ENCODE data around the gene HDGFL3. TPM values are rescaled to one million over a fixed set of nuclear protein-coding genes. Genes with fewer than 3 reads are reported as not detected.

HDGFL3 gene
- total and polyA plus RNA-seq, 2 donors (not counting 1 experiment from before 2014, with no cell fraction given), result 43.1 to 59.1 TPM

DNA sequence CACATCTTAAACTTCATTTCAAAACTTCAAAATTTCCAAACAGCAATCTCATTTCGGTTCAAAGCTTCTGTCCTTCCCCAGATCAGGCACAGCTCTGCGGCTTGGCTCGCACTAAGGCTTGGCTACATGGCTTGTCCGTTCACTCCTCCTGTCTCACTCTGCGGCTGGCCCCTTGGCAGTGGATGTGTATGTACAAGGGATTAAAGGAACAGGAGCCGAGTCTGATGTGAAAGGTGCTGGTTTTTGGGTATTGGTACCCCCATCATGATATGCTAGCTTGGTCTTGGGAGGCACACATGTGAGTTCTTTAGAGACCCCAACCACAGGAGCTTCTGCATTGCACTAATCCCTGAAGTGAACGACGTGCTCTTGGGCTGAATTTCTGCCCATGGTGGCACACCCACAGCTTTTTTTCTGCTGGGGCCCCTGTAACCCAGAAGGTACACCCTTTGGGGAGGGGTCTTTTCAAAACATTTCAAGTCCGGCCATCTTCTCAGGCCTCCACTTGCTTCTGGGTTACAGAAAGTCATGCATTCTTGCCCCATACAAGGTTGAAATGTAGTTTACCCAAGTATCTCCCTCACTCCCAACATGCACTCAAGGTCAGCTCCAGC is 87.5 kb downstream of the HDGFL3 start:
- H3K9me3 ChIP-seq (ENCODE audit: control insufficient read depth, insufficient read depth, low read depth, low read length), result no peaks in the 10 kb centered on the region
- H3K4me1 ChIP-seq (ENCODE audit: control insufficient read depth, extremely low read depth, insufficient read depth, low read length), result no peaks in the 10 kb centered on the region
- H3K27me3 ChIP-seq (ENCODE audit: control insufficient read depth, insufficient read depth, low read length), result no peaks in the 10 kb centered on the region
- H3K4me3 ChIP-seq (replicated peaks in 1 of 4; ENCODE audit: control extremely low read depth in 1 of 4, insufficient read depth in 1 of 4, low read depth in 3 of 4, low read length in 4 of 4), result no peak overlapping the region
- H3K9ac ChIP-seq (ENCODE audit: insufficient read depth, low read length), result no peak overlapping the region
- H3K79me2 ChIP-seq (ENCODE audit: control insufficient read depth, insufficient read depth, low read length), result no peaks in the 10 kb centered on the region
- H3K4me2 ChIP-seq (ENCODE audit: extremely low read depth, insufficient read depth, low read length), result no peak overlapping the region
- H2AFZ ChIP-seq (ENCODE audit: low read length), result no peak overlapping the region
- DNase-seq (ENCODE audit: low read depth in 2 of 2), result no peak
- no peaks in the 10 kb centered on the region for H4K20me1 ChIP-seq (ENCODE audit: control insufficient read depth, extremely low read depth, insufficient read depth, low read length)
- TF ChIP-seq, protein P1, sequence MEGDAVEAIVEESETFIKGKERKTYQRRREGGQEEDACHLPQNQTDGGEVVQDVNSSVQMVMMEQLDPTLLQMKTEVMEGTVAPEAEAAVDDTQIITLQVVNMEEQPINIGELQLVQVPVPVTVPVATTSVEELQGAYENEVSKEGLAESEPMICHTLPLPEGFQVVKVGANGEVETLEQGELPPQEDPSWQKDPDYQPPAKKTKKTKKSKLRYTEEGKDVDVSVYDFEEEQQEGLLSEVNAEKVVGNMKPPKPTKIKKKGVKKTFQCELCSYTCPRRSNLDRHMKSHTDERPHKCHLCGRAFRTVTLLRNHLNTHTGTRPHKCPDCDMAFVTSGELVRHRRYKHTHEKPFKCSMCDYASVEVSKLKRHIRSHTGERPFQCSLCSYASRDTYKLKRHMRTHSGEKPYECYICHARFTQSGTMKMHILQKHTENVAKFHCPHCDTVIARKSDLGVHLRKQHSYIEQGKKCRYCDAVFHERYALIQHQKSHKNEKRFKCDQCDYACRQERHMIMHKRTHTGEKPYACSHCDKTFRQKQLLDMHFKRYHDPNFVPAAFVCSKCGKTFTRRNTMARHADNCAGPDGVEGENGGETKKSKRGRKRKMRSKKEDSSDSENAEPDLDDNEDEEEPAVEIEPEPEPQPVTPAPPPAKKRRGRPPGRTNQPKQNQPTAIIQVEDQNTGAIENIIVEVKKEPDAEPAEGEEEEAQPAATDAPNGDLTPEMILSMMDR (conservative IDR thresholded peaks at IDR 0.05 in 1 of 2, IDR thresholded peaks at IDR 0.05 in 1 of 2; ENCODE audit: low read depth in 1 of 2, low read length in 2 of 2), result no peak
- TF ChIP-seq EZH2 (IDR thresholded peaks at IDR 0.05; ENCODE audit: low read length, missing control alignments), result no peak
- no peaks in the 10 kb centered on the region for H3K36me3 ChIP-seq (ENCODE audit: control insufficient read depth, insufficient read depth, low read length)
- H3K27ac ChIP-seq (ENCODE audit: insufficient read depth, low read length), result no peak overlapping the region

DNA sequence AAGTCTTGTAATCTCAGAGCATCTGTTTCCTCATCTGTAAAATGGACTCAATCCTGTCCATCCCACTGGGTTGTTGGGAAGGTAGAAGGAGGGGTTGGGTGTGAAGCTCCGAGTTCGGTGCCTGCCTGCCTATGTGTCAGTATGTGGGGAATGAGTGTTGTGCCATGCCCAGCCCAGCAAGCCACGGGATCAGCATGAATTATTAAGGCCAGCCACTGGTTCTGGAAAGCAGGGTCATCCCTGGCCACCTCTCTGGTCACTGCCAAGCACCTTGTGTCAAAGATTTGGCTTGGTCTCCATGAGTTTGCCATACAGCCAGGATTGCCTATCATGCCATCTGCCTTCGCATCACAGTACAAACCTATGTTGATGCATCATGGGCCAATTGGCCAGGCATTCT is 88.7 kb downstream of the HDGFL3 start:
- H3K4me2 ChIP-seq (ENCODE audit: extremely low read depth, insufficient read depth, low read length), result no peak overlapping the region
- no peak overlapping the region for H3K4me3 ChIP-seq (replicated peaks in 1 of 4; ENCODE audit: control extremely low read depth in 1 of 4, insufficient read depth in 1 of 4, low read depth in 3 of 4, low read length in 4 of 4)
- no peaks in the 10 kb centered on the region for H3K4me1 ChIP-seq (ENCODE audit: control insufficient read depth, extremely low read depth, insufficient read depth, low read length)
- no peak for TF ChIP-seq EZH2 (IDR thresholded peaks at IDR 0.05; ENCODE audit: low read length, missing control alignments)
- TF ChIP-seq, protein P1 (conservative IDR thresholded peaks at IDR 0.05 in 1 of 2, IDR thresholded peaks at IDR 0.05 in 1 of 2; ENCODE audit: low read depth in 1 of 2, low read length in 2 of 2), result no peak
- no peaks in the 10 kb centered on the region for H4K20me1 ChIP-seq (ENCODE audit: control insufficient read depth, extremely low read depth, insufficient read depth, low read length)
- H2AFZ ChIP-seq (ENCODE audit: low read length), result no peak overlapping the region
- H3K9ac ChIP-seq (ENCODE audit: insufficient read depth, low read length), result no peak overlapping the region
- H3K27me3 ChIP-seq (ENCODE audit: control insufficient read depth, insufficient read depth, low read length), result no peaks in the 10 kb centered on the region
- no peak for DNase-seq (ENCODE audit: low read depth in 2 of 2)
- H3K36me3 ChIP-seq (ENCODE audit: control insufficient read depth, insufficient read depth, low read length), result no peaks in the 10 kb centered on the region
- no peak overlapping the region for H3K27ac ChIP-seq (ENCODE audit: insufficient read depth, low read length)
- H3K79me2 ChIP-seq (ENCODE audit: control insufficient read depth, insufficient read depth, low read length), result no peaks in the 10 kb centered on the region
- no peaks in the 10 kb centered on the region for H3K9me3 ChIP-seq (ENCODE audit: control insufficient read depth, insufficient read depth, low read depth, low read length)

DNA sequence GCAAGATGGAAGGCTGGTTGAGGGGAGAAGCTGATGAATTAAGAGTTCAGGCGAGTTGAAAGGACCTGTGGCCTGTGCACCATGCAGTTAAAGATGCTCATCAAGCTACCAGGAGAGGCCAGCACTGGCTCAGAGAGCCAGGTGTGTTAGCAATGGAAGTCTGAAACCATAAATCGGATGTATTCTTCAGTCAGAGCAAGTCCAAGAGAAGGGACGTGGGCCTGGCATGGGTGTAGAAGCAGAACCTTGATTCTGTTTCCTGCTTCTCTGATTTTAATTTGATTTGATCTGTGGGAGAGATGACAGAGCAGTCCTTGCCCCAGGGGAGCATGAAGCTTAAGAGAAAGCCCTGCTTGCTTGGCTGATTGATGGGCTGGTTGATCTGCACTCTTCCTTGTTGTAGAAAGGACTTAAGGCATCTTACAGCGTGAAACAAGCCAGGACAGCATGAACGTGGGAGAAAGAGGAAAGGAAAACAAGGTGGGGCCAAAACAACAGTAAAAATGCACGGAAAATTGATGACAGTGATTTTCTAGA is 89.3 kb downstream of the HDGFL3 start:
- H2AFZ ChIP-seq (ENCODE audit: low read length), result no peak overlapping the region
- H3K9me3 ChIP-seq (ENCODE audit: control insufficient read depth, insufficient read depth, low read depth, low read length), result no peaks in the 10 kb centered on the region
- no peak overlapping the region for H3K9ac ChIP-seq (ENCODE audit: insufficient read depth, low read length)
- H3K4me1 ChIP-seq (ENCODE audit: control insufficient read depth, extremely low read depth, insufficient read depth, low read length), result peaks cover 3% of the 10 kb centered on the region
- no peak for TF ChIP-seq EZH2 (IDR thresholded peaks at IDR 0.05; ENCODE audit: low read length, missing control alignments)
- TF ChIP-seq, protein P1 (conservative IDR thresholded peaks at IDR 0.05 in 1 of 2, IDR thresholded peaks at IDR 0.05 in 1 of 2; ENCODE audit: low read depth in 1 of 2, low read length in 2 of 2), result no peak
- no peak overlapping the region for H3K27ac ChIP-seq (ENCODE audit: insufficient read depth, low read length)
- no peaks in the 10 kb centered on the region for H3K79me2 ChIP-seq (ENCODE audit: control insufficient read depth, insufficient read depth, low read length)
- H4K20me1 ChIP-seq (ENCODE audit: control insufficient read depth, extremely low read depth, insufficient read depth, low read length), result no peaks in the 10 kb centered on the region
- H3K4me3 ChIP-seq (replicated peaks in 1 of 4; ENCODE audit: control extremely low read depth in 1 of 4, insufficient read depth in 1 of 4, low read depth in 3 of 4, low read length in 4 of 4), result no peak overlapping the region
- no peak for DNase-seq (ENCODE audit: low read depth in 2 of 2)
- no peaks in the 10 kb centered on the region for H3K27me3 ChIP-seq (ENCODE audit: control insufficient read depth, insufficient read depth, low read length)
- H3K36me3 ChIP-seq (ENCODE audit: control insufficient read depth, insufficient read depth, low read length), result no peaks in the 10 kb centered on the region
- no peak overlapping the region for H3K4me2 ChIP-seq (ENCODE audit: extremely low read depth, insufficient read depth, low read length)

Measured in fibroblast of lung (primary cell).